Thyroid gland (tissue), 4 donors: ENCODE results near the gene HECW1.

Source experiments
- POLR2A ChIP-seq, 2 donors: fragments of 450-650 bp; IDR thresholded peaks; one replicate each; pipeline ENCODE4 v1.6.1; 2017; ENCODE audit warnings: antibody characterized with exemption in 2 of 2, mild to moderate bottlenecking in 2 of 2, moderate library complexity in 1 of 2
- TF ChIP-seq, protein P1 (sequence below), 6 experiments: fragments of 200-600 bp in 3 of 6; fragments of 450-650 bp in 3 of 6; sonication (generic) in 3 of 6; IDR thresholded peaks; one replicate each; pipeline ENCODE4 v1.5.1; 2016 to 2019; ENCODE audit warnings: antibody characterized with exemption in 6 of 6, mild to moderate bottlenecking in 2 of 6, inconsistent platforms in 1 of 6, moderate library complexity in 1 of 6

DNA sequence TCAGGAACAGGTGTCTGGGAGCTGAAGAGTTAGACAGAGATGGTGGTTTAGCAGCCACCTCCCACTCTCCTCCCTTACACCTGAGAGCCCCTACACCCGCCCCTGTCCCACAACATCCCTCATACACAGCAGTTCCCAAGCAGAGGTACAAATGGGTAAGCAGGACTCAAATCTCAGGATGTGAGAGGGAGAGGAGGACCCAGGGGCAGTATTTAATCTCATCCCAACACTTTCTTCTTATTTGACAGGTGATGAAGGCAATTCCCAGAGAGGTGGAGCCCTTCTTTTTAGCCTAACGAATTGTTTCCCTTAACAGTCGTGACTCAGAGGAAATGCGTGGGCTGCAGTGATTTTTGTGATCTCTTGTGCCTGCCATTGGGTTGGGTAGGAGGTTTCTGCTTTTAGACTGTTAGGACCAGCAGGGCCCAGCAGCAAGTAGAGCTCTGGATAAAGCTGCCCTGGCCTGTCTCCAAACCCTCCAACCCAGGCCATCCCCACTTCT is 191.3 kb downstream of the HECW1 start:
- TF ChIP-seq, protein P1, sequence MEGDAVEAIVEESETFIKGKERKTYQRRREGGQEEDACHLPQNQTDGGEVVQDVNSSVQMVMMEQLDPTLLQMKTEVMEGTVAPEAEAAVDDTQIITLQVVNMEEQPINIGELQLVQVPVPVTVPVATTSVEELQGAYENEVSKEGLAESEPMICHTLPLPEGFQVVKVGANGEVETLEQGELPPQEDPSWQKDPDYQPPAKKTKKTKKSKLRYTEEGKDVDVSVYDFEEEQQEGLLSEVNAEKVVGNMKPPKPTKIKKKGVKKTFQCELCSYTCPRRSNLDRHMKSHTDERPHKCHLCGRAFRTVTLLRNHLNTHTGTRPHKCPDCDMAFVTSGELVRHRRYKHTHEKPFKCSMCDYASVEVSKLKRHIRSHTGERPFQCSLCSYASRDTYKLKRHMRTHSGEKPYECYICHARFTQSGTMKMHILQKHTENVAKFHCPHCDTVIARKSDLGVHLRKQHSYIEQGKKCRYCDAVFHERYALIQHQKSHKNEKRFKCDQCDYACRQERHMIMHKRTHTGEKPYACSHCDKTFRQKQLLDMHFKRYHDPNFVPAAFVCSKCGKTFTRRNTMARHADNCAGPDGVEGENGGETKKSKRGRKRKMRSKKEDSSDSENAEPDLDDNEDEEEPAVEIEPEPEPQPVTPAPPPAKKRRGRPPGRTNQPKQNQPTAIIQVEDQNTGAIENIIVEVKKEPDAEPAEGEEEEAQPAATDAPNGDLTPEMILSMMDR (IDR thresholded peaks at IDR 0.05) = no peak
- no peak for TF ChIP-seq POLR2A (IDR thresholded peaks at IDR 0.05)
